SU-DHL-6 (cell line): ENCODE results near the gene MGAT5B.

Experiments
- H2AFZ ChIP-seq: fragments of 200-600 bp; sonication (generic); 2 replicates; pipeline ENCODE4 v1.6.1; 2014; ENCODE audit warnings: low read depth, mild to moderate bottlenecking, moderate library complexity, mixed read lengths, antibody characterized with exemption, low read length; ENCODE audit not compliant: severe bottlenecking
- H3F3A ChIP-seq: fragments of 200-600 bp; shearing (Covaris generic); 2 replicates; pipeline ENCODE4 v1.6.0; 2016; ENCODE audit warnings: antibody characterized with exemption, mild to moderate bottlenecking; ENCODE audit not compliant: insufficient read depth
- H3K27ac ChIP-seq: fragments of 200-600 bp; sonication (generic); 2 replicates; pipeline ENCODE4 v1.5.1; 2016; ENCODE audit warnings: low read depth, mild to moderate bottlenecking, low read length, moderate library complexity, mixed read lengths
- H3K27me3 ChIP-seq: fragments of 200-600 bp; sonication (generic), shearing (Covaris generic); 2 replicates; pipeline ENCODE4 v1.6.0; 2014; ENCODE audit warnings: mild to moderate bottlenecking, low read length
- H3K36me3 ChIP-seq: fragments of 200-600 bp; sonication (generic); 2 replicates; pipeline ENCODE4 v1.6.1; 2014; ENCODE audit warnings: mild to moderate bottlenecking, low read length, mixed read lengths
- H3K4me2 ChIP-seq: fragments of 300-600, 200-600 bp; shearing (Covaris generic), sonication (generic); 2 replicates; pipeline ENCODE4 v1.6.0; 2014; ENCODE audit warnings: low read length, low read depth, mild to moderate bottlenecking; ENCODE audit not compliant: poor library complexity, severe bottlenecking
- H3K4me3 ChIP-seq: fragments of 200-600 bp; sonication (generic); 2 replicates; pipeline ENCODE4 v1.5.1; 2014; ENCODE audit warnings: antibody characterized with exemption, low read length, mild to moderate bottlenecking, mixed read lengths; ENCODE audit not compliant: insufficient read depth, poor library complexity, severe bottlenecking
- H3K79me2 ChIP-seq: fragments of 200-600 bp; sonication (generic); 2 replicates; pipeline ENCODE4 v1.6.1; 2014; ENCODE audit warnings: mild to moderate bottlenecking, low read length, moderate library complexity; ENCODE audit not compliant: insufficient read depth
- H3K9ac ChIP-seq: fragments of 200-600 bp; sonication (generic); 2 replicates; pipeline ENCODE4 v1.7.0; 2014; ENCODE audit warnings: mild to moderate bottlenecking, low read length
- H3K9me2 ChIP-seq: fragments of 200-600 bp; sonication (generic); replicated peaks from 2 replicates; pipeline ENCODE4 v1.6.1; 2014; ENCODE audit warnings: low read length; ENCODE audit not compliant: insufficient read depth
- H3K9me3 ChIP-seq: fragments of 200-600 bp; sonication (generic); 2 replicates; pipeline ENCODE4 v1.6.1; 2014; ENCODE audit warnings: low read length, mixed read lengths; ENCODE audit not compliant: insufficient read depth
- H4K20me1 ChIP-seq: fragments of 200-600 bp; sonication (generic); 2 replicates; pipeline ENCODE4 v1.6.1; 2014; ENCODE audit warnings: low read depth, mild to moderate bottlenecking, antibody characterized with exemption, low read length, moderate library complexity, mixed read lengths
- EZH2phosphoT487 ChIP-seq: fragments of 200-600 bp; sonication (generic), shearing (Covaris generic); conservative IDR thresholded peaks from 2 replicates; pipeline ENCODE4 v1.6.1; 2018; ENCODE audit warnings: mild to moderate bottlenecking, antibody characterized with exemption, low read length, moderate library complexity, mixed read lengths
- TF ChIP-seq, protein P1 (sequence below): fragments of 200-600 bp; sonication (generic); IDR thresholded peaks from one replicate; pipeline ENCODE4 v1.5.1; 2017; ENCODE audit warnings: antibody characterized with exemption, mild to moderate bottlenecking, low read length, moderate library complexity; ENCODE audit not compliant: insufficient read depth, poor library complexity, severe bottlenecking

MGAT5B gene

DNA sequence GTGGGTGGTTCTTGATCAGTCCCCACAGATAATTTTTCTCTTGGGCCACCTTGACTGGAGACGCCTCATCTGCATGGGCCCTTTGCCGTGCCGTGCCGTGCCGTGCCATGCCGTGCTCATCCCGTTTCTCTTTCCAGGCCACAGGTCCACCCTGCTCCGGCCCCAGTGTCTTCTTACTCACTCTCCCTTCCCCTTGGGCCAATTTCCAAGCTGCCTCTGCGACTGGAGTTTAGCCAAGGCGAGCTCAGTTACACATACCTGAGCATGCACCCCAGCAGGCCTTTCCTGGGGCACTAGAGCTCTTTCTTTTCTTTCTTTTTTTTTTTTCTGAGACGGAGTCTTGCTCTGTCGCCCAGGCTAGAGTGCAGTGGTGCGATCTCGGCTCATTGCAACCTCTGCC lies 40.5 kb upstream of the MGAT5B start:
- H3K9me2 ChIP-seq, result no peaks in the 10 kb centered on the region
- H2AFZ ChIP-seq, result no peak overlapping the region
- H3K27ac ChIP-seq, result no peak overlapping the region
- H3F3A ChIP-seq, result no peaks in the 10 kb centered on the region
- H3K9ac ChIP-seq, result no peak overlapping the region
- TF ChIP-seq EZH2phosphoT487, result no peak
- TF ChIP-seq, protein P1, sequence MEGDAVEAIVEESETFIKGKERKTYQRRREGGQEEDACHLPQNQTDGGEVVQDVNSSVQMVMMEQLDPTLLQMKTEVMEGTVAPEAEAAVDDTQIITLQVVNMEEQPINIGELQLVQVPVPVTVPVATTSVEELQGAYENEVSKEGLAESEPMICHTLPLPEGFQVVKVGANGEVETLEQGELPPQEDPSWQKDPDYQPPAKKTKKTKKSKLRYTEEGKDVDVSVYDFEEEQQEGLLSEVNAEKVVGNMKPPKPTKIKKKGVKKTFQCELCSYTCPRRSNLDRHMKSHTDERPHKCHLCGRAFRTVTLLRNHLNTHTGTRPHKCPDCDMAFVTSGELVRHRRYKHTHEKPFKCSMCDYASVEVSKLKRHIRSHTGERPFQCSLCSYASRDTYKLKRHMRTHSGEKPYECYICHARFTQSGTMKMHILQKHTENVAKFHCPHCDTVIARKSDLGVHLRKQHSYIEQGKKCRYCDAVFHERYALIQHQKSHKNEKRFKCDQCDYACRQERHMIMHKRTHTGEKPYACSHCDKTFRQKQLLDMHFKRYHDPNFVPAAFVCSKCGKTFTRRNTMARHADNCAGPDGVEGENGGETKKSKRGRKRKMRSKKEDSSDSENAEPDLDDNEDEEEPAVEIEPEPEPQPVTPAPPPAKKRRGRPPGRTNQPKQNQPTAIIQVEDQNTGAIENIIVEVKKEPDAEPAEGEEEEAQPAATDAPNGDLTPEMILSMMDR, result no peak
- no peaks in the 10 kb centered on the region for H3K27me3 ChIP-seq
- H3K36me3 ChIP-seq, result no peaks in the 10 kb centered on the region
- no peaks in the 10 kb centered on the region for H4K20me1 ChIP-seq
- no peaks in the 10 kb centered on the region for H3K9me3 ChIP-seq
- H3K4me3 ChIP-seq, result no peak overlapping the region
- H3K79me2 ChIP-seq, result no peaks in the 10 kb centered on the region
- no peak overlapping the region for H3K4me2 ChIP-seq

GRCh38 chr17:76830987-76831715 lies 37.1 kb upstream of the MGAT5B start:
- Histone ChIP-seq H3K27me3 (no peaks in the 10 kb centered on the region), H3K79me2 (no peaks in the 10 kb centered on the region), H4K20me1 (no peaks in the 10 kb centered on the region), H3K9me3 (no peaks in the 10 kb centered on the region), H3K9ac (no peak overlapping the region), H3K4me3 (no peak overlapping the region), H3F3A (no peaks in the 10 kb centered on the region), H3K9me2 (no peaks in the 10 kb centered on the region), H3K27ac (no peak overlapping the region), H3K4me2 (no peak overlapping the region), H2AFZ (no peak overlapping the region), H3K36me3 (no peaks in the 10 kb centered on the region)
- TF ChIP-seq, protein P1, result no peak
- TF ChIP-seq EZH2phosphoT487, result no peak

DNA sequence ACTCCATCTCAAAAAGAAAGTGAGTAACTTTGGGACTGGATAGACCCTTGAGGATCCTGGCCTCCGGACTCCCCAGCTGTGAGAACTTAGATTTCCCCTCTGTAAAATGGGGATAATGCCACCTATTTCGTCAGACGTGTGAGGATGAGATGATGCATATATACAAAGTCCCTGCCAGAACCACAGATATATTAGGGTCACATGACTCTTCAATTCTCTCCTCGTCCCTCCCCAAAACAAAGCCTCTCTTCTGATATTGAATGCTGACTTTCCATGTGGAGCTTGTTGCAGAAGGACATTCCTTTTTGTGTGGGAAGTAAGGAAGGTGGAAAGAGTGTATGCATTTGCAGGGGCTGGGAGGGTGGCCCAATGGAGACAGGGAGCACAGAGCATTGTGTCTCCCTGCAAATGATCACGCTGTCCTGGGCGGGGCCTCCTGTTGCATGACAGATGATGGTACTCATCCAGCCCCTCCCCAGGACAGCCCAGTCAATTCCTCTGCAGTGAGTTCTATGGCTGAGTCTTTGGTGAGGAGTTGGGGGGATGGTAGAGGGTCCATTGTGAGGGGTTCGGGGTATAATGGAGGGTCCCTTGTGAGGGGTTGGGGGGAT lies 35.1 kb upstream of the MGAT5B start:
- Histone ChIP-seq H3K79me2 (no peaks in the 10 kb centered on the region), H3K4me3 (no peak overlapping the region), H3K27ac (no peak overlapping the region), H3K9me2 (no peaks in the 10 kb centered on the region), H3K4me2 (no peak overlapping the region), H3F3A (no peaks in the 10 kb centered on the region), H2AFZ (no peak overlapping the region), H3K9me3 (no peaks in the 10 kb centered on the region), H3K27me3 (no peaks in the 10 kb centered on the region), H3K36me3 (no peaks in the 10 kb centered on the region), H4K20me1 (no peaks in the 10 kb centered on the region), H3K9ac (no peak overlapping the region)
- no peak for TF ChIP-seq EZH2phosphoT487
- TF ChIP-seq, protein P1, result no peak
